GM21576 (cell line): ENCODE measurements around the gene CCRL2.
"Not testable (repeated sequence)": the region's sequence is repeated elsewhere in the genome, so short reads cannot be mapped to it uniquely, and the experiment has no call there.

Experiments
- ATAC-seq: cut with Tn5 transposase; IDR thresholded peaks from one replicate; pipeline ENCODE4 v1.9.1; 2021; ENCODE audit warnings: mild to moderate bottlenecking, moderate library complexity; ENCODE audit not compliant: unreplicated experiment

CCRL2 gene

DNA sequence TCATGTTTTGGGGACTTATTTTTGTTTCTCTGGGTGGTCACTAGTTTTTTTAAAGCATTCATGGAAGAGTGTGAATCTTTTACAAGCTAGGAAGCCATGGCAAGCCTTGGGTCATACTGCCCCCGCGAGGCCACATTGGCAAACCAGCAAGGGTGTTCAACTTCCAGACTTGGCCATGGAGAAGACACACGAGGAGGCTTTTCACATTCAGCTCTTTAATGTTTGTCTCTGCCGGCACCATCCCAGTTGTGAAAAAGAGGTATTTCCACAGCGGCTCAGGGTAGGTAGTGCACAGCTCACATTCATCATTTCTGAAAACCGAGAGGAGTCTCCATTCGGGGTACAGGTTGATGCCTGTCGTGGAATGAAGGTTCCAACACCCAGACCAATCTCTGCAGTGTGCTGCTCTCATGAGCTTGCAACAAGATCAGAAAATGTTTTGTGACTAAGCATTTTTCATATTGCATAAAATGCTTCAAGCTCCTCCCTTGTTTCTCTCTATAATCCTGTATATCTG is 28.6 kb upstream of the CCRL2 start:
- ATAC-seq: no peak

DNA sequence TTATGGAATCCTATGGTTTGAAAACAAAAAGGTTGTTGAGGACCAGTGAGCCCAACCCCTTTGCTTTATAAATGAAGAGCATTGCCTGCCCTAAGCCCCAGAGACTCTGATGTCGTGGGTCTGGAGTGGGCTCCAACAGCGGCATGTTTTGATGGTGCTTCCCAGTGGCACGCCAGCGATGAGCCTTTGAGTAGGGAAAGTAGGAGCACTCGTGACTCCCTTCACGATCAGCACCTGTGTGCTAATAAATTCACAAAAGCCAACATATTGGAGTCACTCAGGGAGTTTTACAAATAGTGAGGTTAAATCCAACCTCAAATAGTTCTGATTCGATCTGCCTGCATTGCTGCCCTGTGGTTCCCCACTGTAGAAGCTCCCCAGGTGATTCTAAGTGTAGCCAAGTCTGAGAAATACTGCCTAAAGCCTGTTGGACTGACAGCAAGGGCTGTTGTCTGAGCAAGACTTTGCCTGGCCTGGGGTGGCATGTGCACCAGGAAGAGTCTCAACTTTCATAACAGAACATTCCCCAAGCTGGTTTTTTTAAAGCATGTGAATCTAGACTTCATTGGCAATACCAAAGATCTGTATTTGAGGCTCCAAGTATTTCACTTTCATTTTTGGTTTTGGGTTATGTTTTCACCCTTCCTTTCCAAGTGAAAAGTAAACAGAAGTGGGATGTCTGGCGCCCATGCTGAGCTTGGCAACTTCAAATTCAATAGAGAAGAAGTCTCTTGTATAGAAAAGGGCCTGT is 26.4 kb upstream of the CCRL2 start:
- no peak for ATAC-seq

DNA sequence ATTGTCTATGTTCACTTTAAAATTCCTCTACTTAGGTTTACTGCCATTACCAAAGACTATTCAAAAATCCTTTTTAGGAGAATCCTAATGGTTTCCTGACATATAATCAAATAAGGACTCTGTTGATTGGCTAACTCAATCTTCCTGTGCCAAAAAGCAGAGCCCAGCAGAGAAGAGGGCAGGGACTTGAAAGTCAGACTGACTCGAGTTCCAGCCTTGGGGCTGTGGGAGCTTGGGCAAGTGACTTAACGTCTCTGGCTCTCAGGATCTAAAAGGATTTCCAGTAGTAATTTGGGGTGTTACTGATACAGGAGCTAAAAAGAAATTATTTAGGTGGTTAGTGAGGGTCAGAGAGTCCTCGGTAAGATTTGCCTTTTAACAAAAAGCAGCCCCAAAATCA is 25.4 kb upstream of the CCRL2 start:
- ATAC-seq: no peak

DNA sequence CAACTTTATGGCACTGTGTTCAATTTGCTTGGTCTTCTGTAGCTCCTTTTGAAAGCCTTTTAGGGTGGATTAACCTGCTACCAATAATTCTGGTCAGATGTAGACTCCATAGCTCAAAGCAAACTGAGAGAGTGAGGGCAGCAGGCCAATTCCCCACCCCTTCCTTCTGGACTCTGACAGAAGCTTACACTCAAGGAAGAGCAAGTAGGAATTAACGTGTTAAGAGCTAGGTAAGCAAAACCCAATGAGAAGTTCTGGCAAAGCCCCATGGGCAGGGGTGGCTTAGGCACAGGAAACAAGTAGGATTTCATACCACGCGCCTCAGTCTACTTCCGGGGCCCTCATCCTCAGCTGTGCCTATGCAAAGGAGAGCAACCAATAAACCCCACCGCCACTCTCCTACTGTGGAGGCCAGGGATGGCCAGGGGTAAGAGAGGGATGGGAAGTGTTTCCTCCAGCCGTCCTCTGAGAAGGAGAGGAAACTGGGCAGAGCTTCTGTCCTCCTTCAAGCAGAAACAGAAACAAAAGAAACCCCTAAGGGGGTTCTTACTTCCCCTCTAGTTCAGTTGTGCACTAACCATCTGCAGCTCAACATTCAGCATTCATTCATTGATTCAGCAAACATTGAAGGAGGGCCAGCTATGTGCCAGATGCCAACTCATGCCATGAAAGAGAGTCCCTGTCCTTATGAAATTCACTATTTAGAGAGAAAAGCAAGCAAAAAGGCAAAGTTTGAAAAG is 23.7 kb upstream of the CCRL2 start:
- no peak for ATAC-seq

DNA sequence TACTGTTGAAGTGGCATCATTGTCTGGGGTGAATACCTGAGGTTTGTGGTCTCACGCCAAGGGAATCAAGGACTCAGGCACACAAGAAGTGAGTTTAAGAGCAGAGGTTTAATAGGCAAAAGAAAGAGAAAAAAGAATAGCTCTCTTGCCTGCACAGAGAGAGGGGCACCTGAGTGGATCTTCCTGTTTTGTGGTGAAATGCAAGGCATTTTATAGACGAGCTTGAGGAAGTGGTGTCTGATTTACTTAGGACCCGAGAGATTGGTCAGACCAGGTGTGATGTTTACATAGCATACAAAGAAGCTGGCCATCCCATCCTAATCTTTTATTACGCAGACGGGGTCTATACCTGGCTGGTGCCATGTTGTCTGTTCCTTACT is 23.1 kb upstream of the CCRL2 start:
- no peak for ATAC-seq

DNA sequence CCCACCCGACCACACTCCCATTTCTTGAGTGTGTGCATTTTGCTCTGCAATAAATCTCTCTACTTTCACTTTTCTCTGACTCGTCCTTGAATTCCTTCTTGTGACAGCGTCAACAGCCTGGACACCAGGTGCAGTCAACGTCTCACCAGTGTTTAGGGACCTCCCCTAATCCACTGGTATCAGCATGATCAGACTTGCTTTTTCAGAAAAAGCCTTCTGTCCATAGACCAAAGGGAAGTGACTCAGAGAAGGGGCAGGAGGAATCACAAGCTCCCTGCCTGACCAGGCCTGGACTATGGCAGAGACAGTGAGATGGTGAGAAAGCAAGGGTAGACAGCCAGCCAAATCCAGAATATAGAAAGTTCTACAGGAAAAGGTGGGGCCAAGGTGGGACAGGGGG is 20.9 kb upstream of the CCRL2 start:
- no peak for ATAC-seq

DNA sequence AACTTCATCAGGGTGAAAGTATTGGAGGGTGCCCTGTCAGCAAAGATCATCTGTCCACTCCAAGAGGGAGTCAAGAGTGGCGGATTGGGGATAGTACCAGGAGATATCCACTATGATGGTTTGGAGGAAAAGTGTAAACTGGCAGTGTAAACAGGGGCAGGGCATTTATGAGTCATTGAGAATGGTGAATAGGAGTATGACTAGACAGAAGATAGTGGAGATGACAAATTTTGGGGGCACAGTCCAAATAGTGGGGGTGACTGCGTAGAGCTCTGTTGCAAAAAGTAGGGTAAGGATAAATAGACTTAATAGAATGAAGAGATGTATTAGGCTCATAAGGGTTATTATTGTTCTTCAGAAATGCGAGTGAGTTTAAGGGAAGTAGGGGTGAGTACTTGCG is 18.2 kb upstream of the CCRL2 start:
- ATAC-seq: not testable (repeated sequence)

DNA sequence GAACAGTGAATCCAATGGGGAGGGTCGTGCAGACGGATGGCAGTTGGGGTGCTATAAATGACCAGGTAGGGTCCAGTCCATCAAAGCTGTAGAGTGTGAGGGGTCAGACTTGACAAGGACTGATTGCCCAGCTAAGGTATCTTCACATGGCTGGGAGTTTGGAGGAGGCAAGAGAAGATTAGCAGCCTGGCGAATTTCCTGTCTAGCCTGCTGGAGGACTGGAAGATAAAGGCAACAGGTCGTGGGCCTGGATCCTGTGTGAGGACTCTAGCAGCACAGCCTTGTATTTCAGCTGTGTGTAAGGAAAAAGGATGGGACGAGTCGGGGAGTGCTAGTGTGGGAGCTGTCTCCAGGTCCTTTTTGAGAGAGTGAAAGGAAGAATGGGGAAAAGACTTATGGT is 17.8 kb upstream of the CCRL2 start:
- no peak for ATAC-seq

DNA sequence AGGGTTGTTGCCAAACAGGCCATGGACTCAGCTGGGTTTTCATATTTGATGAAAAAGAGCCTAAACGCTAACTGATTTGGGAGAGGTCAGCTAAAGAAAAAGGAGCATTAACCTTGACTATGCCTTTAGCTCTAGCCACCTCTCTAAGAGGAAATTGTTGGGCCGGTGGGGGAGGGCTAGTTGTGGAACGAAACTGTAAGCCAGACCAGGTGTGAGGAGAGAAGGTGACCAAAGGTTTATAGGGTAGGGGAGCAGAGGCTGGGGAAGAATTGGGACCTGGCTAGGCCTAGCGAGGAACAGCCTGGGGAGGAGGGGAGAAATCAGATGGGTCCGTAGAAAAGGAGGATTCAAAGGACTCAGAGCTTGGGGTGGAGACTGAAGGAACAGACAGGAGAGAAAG is 15.5 kb upstream of the CCRL2 start:
- ATAC-seq: not testable (repeated sequence)

DNA sequence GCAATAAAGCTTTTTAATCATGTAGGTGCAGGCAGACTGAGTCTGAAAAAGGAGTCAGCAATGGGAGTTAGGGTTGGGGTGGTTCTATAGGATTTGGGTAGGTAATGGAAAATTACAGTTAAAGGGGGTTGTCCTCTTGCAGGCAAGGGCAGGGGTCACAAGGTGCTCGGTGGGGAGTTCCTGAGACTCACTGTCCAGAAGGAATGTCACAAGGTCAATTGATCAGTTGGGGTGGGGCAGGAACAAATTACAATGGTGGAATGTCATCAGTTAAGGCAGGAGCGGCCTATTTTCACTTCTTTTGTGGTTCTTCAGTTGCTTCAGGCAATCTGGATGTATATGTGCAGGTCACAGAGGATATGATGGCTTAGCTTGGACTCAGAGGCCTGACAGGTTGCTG is 14.0 kb upstream of the CCRL2 start:
- ATAC-seq: no peak

DNA sequence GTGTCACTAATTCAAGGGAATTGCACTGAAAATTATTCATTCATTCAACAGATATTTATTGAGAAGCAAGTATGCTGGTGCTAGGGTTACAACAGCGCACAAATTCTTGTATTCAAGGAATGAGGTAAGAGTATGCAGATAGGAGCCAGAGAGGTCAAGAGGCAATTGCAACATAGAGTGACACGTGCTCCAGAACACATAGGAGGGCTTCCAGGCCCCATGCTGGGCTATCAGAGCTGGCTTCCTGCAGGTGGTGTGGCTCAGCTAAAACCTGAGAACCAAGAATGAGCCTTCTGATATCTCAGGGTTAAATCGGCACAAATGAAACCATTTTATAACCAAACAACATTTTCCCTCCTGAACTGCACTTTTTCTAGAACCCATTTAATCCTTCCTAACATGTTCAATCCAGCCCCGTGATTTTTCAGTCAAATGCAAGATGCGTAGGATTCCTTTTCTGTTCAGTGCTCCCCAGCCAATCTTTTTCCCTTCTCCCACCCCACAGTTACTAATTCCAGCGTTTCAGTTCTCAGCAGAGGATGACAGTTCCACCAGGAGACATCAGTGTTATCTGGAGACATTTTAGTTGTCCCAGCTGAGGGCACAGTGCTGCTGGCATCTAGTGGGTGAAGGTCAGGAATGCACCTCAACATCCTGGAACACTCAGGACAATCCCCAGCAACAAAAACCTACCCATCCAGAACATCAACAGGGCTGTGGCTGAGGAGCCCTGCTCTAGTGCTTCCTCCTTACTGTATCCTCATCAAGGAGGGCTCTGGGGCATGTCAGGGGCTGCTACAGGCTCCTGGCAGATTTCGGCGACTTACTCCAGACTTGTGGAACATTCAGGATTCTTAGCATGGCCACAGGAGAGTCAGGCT is 13.3 kb upstream of the CCRL2 start:
- no peak for ATAC-seq

DNA sequence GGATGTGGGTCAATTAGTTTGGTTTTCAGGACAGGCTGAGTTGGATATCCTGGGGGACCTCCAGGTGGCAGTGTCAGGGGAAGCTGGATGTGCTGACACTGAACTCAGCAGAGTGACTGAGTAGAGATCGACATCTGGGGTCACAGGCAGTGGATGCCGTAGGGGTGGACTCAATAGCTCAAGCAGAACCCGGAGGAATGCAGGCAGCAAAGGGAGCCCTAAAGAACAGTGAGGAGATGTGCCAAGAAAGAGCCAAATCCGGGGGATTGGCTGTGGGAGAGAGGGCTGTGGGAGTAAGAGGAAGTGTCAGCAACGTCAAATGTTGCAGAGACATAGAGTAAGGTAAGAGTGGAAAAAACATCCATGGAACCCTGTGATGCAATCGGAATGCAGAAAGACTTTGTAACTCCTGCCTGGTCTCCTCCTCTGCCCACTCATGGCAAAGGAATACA is 11.8 kb upstream of the CCRL2 start:
- ATAC-seq: no peak

DNA sequence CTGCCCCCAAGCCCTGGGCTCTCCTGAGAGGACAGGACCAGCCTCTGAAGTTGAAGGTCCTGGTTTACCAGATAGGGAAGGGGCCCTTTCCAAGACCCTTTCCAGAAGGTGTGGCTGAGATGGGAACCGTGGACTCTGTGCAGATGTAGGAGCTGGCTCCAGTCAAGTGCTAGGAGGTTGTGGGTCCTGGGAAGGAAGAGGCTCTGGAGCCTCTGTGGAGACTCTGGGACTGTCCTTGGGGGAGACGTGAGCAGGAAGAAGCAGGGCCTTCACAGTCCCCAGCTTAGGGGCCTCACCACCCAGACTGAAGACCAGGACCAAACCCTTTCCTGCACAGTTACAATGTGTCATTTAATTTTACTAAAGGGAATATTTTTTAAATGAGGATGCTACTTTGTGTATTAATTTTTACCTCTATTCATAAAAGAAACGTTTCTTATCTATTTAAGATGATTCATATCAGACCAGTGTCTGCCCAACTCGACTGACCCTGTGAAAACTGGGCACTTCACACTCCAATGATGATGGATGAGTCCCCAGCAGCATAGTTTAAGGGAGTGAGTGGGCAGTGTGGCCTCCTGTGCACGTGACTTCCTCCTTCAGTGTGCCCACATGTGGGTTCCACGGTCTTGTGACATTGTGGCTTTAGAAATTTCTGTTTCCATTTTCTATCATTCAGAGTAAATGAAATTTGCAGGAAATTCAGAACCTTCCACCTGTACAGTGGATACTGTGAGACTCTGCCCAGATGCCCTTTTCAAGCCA is 11.1 kb upstream of the CCRL2 start:
- no peak for ATAC-seq

DNA sequence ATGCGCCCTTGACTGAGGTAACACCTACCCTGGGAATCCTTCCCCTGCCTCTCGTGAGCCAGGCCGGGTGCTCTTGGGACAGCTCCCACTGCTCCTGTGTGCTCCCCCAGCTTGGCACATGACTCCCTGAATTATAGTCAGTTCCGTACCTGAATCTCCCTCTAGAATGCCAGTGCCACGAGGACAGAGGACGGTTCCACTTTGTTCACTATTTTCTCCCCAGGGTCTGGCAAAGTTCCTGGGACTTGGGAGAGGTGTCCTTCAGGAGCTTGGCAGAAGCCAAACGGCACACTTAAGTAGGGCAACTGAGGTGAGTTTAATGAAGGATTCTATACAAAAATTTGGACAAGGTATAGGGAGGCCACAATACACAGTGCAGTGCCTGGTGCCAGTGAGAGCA is 9.9 kb upstream of the CCRL2 start:
- ATAC-seq: no peak

DNA sequence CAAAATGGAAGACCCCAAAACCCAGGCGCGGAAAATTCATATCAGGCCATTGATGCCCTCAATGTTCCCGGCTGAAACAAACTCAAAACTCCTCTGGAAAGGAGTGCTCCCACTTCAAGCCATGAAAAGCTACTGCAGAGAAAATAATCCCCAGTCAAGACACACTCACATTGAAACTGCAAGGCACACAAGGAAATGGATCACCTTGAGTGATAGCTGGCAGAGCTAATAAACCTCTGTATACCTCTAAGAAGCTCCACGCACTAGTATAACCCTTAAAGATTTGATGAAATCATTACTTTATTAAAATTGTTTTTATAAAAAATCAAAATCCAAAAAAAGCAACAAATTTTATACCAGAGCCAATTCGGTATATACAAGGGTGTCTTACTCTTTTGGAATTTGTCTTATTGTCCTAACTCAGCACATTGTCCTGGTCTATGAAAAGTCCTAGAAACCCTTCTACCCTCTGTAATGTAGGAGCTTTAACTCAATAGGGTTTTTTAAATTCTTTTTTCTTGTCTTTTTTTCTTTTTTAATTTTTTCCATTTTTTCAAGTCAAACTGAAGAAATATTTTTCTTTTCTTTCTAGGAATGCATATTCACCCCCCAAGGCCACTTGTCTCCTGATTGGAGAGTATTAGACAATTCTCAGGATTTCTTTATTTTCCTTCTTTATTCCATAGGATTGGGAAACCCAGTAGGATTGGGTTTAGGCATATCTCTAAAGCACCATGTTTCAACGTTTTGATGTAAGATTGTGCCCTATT is 8.7 kb upstream of the CCRL2 start:
- no peak for ATAC-seq

DNA sequence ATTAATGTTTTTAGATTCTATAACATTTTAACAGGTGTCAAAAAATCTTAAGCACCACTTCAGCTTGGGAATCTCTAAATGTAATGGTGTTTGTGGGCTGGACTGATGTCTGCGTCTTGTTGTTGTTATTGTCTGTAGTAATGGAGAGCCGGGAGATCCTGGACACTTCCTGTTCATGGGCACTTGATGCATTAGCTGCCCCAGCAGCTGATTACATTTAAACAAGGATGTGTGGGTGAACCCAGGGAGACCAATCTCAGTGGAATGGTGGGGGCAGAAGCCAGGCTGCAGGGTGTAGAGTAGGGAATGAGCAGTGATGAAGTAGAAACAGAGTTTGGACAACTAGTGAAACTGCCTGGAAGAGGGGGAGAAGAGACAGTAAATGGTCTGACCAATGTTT is 8.0 kb upstream of the CCRL2 start:
- ATAC-seq: no peak

DNA sequence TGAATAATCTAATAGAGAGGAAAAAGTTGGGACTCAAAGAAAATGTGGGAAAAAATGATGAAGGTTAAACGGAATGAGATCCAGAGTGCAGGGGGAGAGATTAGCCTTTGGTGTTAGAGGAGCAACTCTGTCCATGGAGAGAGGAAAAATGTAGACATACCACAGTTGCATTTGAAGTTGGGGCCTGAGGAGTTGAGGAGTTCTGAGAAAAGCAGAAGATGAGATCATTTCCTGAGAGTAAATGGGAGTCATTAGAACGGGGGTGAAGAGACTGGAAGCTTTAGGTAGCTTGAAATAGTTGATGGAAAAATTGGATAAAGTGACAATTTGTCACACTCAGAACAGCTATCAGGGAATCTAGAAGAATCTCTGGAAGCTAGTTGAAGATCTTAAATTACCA is 7.5 kb upstream of the CCRL2 start:
- ATAC-seq: no peak

DNA sequence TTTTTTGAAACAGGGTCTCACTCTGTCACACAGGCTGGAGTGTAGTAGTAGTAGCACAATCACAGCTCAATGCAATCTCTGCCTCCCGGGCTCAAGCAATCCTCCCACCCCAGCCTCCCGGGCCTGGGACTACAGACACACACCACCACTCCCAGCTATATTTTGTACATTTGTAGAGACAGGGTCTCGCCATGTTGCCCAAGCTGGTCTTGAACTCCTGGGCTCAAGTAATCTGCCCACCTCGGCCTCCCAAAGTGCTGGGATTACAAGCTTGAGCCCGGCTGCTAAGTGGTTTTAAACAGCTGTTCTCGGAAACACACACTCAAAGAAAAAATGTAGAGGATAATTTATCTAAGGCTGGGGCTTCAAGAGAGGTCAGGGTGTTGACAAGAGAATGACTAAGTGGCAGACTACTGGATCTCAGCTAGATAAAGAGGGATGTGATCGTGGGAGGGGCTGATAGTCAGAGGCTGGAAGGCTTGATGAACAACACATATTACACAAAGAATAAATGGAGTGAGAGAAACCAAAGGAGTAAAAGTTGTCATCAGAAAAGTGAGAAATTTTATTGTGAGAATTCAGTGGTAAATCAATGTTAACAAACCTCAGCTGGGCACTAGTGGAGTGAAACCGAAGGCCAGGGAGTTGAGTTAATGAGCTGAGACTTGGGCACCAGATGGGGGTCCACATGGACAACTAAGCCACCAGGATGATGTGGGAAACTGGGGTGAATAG is 6.9 kb upstream of the CCRL2 start:
- no peak for ATAC-seq

DNA sequence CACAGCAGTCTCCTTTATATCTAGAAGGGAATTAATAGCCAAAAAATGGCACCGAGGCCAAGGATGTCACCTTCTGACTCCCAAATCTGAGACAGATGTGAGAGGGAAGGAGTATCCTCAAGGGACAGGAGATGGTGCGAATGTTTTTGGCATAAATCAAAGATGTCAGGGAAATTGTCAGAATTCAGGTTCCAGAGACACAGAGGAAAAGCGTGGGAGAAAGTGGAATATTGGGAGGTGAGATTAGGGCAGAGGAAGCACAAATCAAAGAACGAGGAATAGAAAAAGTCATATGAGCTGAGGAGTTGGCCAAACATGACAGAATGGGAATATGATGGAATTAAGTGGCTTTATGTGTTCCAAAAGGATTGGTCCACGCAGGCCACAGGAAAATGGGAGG is 6.2 kb upstream of the CCRL2 start:
- ATAC-seq: no peak
